GM23338 (cell line): ENCODE measurements around the gene SPATS1. TPM values are rescaled to one million over a fixed set of nuclear protein-coding genes. Genes with fewer than 3 reads are reported as not detected.
A peak's percentile ranks its signal among the peaks of the same experiment; 100 is the strongest.
"Not testable (repeated sequence)": the region's sequence is repeated elsewhere in the genome, so short reads cannot be mapped to it uniquely, and the experiment has no call there.

Experiments
- ATAC-seq: fragments of 200-7000 bp; cut with Tn5 transposase; 3 replicates; pipeline ENCODE4 v1.9.1; 2020
- DNase-seq: peaks from one replicate; pipeline ENCODE4 v3.0.0-alpha.2; 2015; ENCODE audit warnings: low spot score
- H2AFZ ChIP-seq: fragments of 200-600 bp; sonication (generic); 2 replicates; pipeline ENCODE4 v1.8.0; 2016; ENCODE audit warnings: antibody characterized with exemption, mild to moderate bottlenecking, moderate library complexity
- H3F3A ChIP-seq: fragments of 200-600 bp; sonication (generic); replicated peaks from 2 replicates; pipeline ENCODE4 v1.8.0; 2017; ENCODE audit warnings: antibody characterized with exemption, mixed run types, low read depth
- H3K27ac ChIP-seq: fragments of 200-600 bp; sonication (generic); 2 replicates; pipeline ENCODE4 v1.6.1; 2016; ENCODE audit warnings: low read depth
- H3K27me3 ChIP-seq: fragments of 200-600 bp; sonication (generic); 2 replicates; pipeline ENCODE4 v1.8.0; 2016; ENCODE audit warnings: mild to moderate bottlenecking, mixed run types, moderate library complexity; ENCODE audit not compliant: insufficient read depth
- H3K36me3 ChIP-seq: fragments of 200-600 bp; sonication (generic); 2 replicates; pipeline ENCODE4 v1.8.0; 2016; ENCODE audit warnings: mild to moderate bottlenecking; ENCODE audit not compliant: insufficient read depth
- H3K4me1 ChIP-seq: fragments of 200-600 bp; sonication (generic); 2 replicates; pipeline ENCODE4 v1.8.0; 2016; ENCODE audit warnings: mild to moderate bottlenecking, moderate library complexity; ENCODE audit not compliant: insufficient read depth
- H3K4me2 ChIP-seq: fragments of 200-600 bp; sonication (generic); 2 replicates; pipeline ENCODE4 v1.7.1; 2017; ENCODE audit warnings: mixed run types
- H3K4me3 ChIP-seq: fragments of 200-600 bp; sonication (generic); 2 replicates; pipeline ENCODE4 v1.6.1; 2016; ENCODE audit warnings: mixed run types
- H3K79me2 ChIP-seq: fragments of 200-600 bp; sonication (generic); replicated peaks from 2 replicates; pipeline ENCODE4 v1.8.0; 2017; ENCODE audit warnings: mild to moderate bottlenecking; ENCODE audit not compliant: insufficient read depth
- H3K9me2 ChIP-seq: fragments of 200-600 bp; sonication (generic); 2 replicates; pipeline ENCODE4 v1.8.0; 2017; ENCODE audit not compliant: insufficient read depth
- H4K20me1 ChIP-seq: fragments of 200-600 bp; sonication (generic); replicated peaks from 2 replicates; pipeline ENCODE4 v1.8.0; 2017; ENCODE audit warnings: mild to moderate bottlenecking; ENCODE audit not compliant: insufficient read depth
- H3K27ac Mint-ChIP-seq: 2 replicates; pipeline ENCODE4 v1.8.0; 2020; ENCODE audit warnings: inconsistent platforms, mild to moderate bottlenecking, moderate library complexity, mixed read lengths
- H3K27me3 Mint-ChIP-seq: 3 replicates; pipeline ENCODE4 v1.8.0; 2022; ENCODE audit warnings: low read depth, mild to moderate bottlenecking, moderate library complexity, mixed read lengths, inconsistent platforms; ENCODE audit not compliant: insufficient read depth, poor library complexity
- H3K36me3 Mint-ChIP-seq: 3 replicates; pipeline ENCODE4 v1.8.0; 2021; ENCODE audit warnings: low read depth, mild to moderate bottlenecking, inconsistent platforms, moderate library complexity, mixed read lengths
- H3K4me1 Mint-ChIP-seq: 3 replicates; pipeline ENCODE4 v1.8.0; 2020; ENCODE audit warnings: mild to moderate bottlenecking, inconsistent platforms, mixed read lengths
- H3K4me3 Mint-ChIP-seq: 3 replicates; pipeline ENCODE4 v1.8.0; 2021; ENCODE audit warnings: moderate library complexity, mild to moderate bottlenecking, inconsistent platforms, mixed read lengths
- H3K9me3 Mint-ChIP-seq: 3 replicates; pipeline ENCODE4 v1.8.0; 2020; ENCODE audit warnings: moderate library complexity, mild to moderate bottlenecking, inconsistent platforms, mixed read lengths
- CREB1 ChIP-seq: fragments of 250-450 bp; sonication (Bioruptor Pico); IDR thresholded peaks from 2 replicates; pipeline ENCODE4 v1.5.0; 2020; ENCODE audit warnings: low read depth, mild to moderate bottlenecking, moderate library complexity
- EZH2 ChIP-seq: fragments of 200-600 bp; sonication (generic); IDR thresholded peaks from one replicate; pipeline ENCODE4 v1.8.0; 2017; ENCODE audit warnings: antibody characterized with exemption, mild to moderate bottlenecking, low read depth; ENCODE audit not compliant: unreplicated experiment
- EZH2phosphoT487 ChIP-seq: fragments of 200-600 bp; sonication (generic); IDR thresholded peaks from one replicate; pipeline ENCODE4 v1.8.1; 2018; ENCODE audit warnings: antibody characterized with exemption; ENCODE audit not compliant: unreplicated experiment
- JUNB ChIP-seq: IDR thresholded peaks from one replicate; pipeline ENCODE4 v1.6.1; 2016; ENCODE audit warnings: antibody characterized with exemption; ENCODE audit not compliant: unreplicated experiment
- NANOG ChIP-seq: IDR thresholded peaks from 2 replicates; pipeline ENCODE4 v1.6.1; 2016; ENCODE audit warnings: antibody characterized with exemption, borderline replicate concordance
- POLR2AphosphoS5 ChIP-seq: IDR thresholded peaks from 2 replicates; pipeline ENCODE4 v1.6.1; 2016; ENCODE audit warnings: antibody characterized with exemption, low read depth
- STAT1 ChIP-seq: IDR thresholded peaks from one replicate; pipeline ENCODE4 v1.6.1; 2016; ENCODE audit warnings: antibody characterized with exemption; ENCODE audit not compliant: unreplicated experiment
- ZNF114 ChIP-seq: fragments of 250-450 bp; sonication (Bioruptor Pico); IDR thresholded peaks from 2 replicates; pipeline ENCODE4 v1.5.0; 2020; ENCODE audit warnings: mild to moderate bottlenecking, moderate library complexity
- ZNF331 ChIP-seq: fragments of 250-450 bp; sonication (Bioruptor Pico); IDR thresholded peaks from 2 replicates; pipeline ENCODE4 v1.5.0; 2020; ENCODE audit warnings: low read depth, mild to moderate bottlenecking, moderate library complexity
- polyA plus RNA-seq: library from polyadenylated mRNA; unstranded; fragments of >200 nt; fragmentation: Nextera tagmentation; extraction: Ambion mirVana; gene quantifications from 2 replicates; pipeline ENCODE4 v1.2.1, GENCODE V29; 2016
- total RNA-seq: library from RNA; depleted of rRNA; stranded (reverse); fragments of >200 nt; shearing (Covaris generic); gene quantifications from 2 replicates; pipeline ENCODE4 v1.2.3, GENCODE V29; 2014
- TF ChIP-seq, protein P1 (sequence below): fragments of 250-450 bp; sonication (Bioruptor Pico); IDR thresholded peaks from 2 replicates; pipeline ENCODE4 v1.5.0; 2020; ENCODE audit warnings: mild to moderate bottlenecking, moderate library complexity
- TF ChIP-seq, protein P2 (sequence below): IDR thresholded peaks from one replicate; pipeline ENCODE4 v1.6.1; 2018; ENCODE audit warnings: antibody characterized with exemption; ENCODE audit not compliant: unreplicated experiment
- TF ChIP-seq, protein P3 (sequence below): IDR thresholded peaks from 2 replicates; pipeline ENCODE4 v1.6.1; 2016; ENCODE audit warnings: antibody characterized with exemption

The SPATS1 gene
- total and polyA plus RNA-seq, 2 experiments from 2014 or later: not detected

DNA sequence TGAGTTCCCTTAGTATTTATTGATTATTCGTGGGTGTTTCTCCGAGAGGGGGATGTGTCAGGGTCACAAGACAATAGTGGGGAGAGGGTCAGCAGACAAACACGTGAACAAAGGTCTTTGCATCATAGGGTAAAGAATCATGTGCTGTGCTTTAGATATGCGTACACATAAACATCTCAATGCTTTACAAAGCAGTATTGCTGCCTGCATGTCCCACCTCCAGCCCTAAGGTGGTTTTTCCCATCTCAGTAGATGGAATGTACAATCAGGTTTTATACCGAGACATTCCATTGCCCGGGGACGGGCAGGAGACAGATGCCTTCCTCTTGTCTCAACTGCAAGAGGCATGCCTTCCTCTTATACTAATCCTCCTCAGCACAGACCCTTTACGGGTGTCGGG is 14.2 kb upstream of the SPATS1 start:
- not testable (repeated sequence) for H3K9me2 ChIP-seq, H3F3A ChIP-seq, H4K20me1 ChIP-seq, H3K27ac Mint-ChIP-seq, H3K27me3 Mint-ChIP-seq, H3K9me3 Mint-ChIP-seq, H3K36me3 ChIP-seq, ATAC-seq, H2AFZ ChIP-seq, H3K36me3 Mint-ChIP-seq, H3K27ac ChIP-seq, H3K79me2 ChIP-seq, H3K27me3 ChIP-seq
- Mint-ChIP-seq H3K4me3 (peak overlapping the region; percentile 53), H3K4me1 (peaks cover 18% of the 10 kb centered on the region)
- DNase-seq: peak; percentile 36
- H3K4me1 ChIP-seq: peaks cover 24% of the 10 kb centered on the region
- H3K4me3 ChIP-seq: 0 out of 2 replicates have a peak overlapping the region, but pooled peaks have one; percentile 12
- peak overlapping the region; percentile 39 for H3K4me2 ChIP-seq

DNA sequence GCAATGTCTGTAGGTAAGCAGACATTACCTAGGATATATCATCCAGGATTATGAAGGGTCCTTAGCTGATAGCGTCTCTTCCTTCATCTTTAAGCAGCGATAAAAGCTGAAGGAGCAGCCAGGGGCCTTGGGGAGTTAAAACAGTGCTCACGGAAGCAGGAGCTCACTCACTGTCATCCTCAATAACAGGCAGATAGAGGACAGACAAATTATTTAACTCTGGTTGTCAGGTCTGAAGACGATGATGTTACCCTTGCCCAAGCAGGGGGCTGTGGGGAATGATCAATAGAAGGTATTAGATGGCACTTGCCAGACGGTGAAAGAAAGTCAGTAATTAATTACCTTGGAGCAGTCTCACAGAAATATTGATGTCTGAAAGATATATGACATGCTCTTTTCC is 12.6 kb upstream of the SPATS1 start:
- Histone ChIP-seq H3K27ac (no peak overlapping the region), H2AFZ (peak overlapping the region; percentile 56; the same call in 1 of the 2 replicates), H3K4me2 (no peak overlapping the region), H3F3A (no peaks in the 10 kb centered on the region), H3K4me1 (peaks cover 24% of the 10 kb centered on the region), H4K20me1 (no peaks in the 10 kb centered on the region), H3K4me3 (no peak overlapping the region), H3K9me2 (0 out of 2 replicates have a peak, but pooled peaks cover 7% of the 10 kb centered on the region), H3K36me3 (no peaks in the 10 kb centered on the region), H3K79me2 (no peaks in the 10 kb centered on the region), H3K27me3 (no peaks in the 10 kb centered on the region)
- H3K4me1 Mint-ChIP-seq: peaks cover 18% of the 10 kb centered on the region
- no peak for ATAC-seq
- DNase-seq: no peak
- no peak overlapping the region for H3K27ac Mint-ChIP-seq
- H3K9me3 Mint-ChIP-seq: no peaks in the 10 kb centered on the region
- H3K36me3 Mint-ChIP-seq: no peaks in the 10 kb centered on the region
- peaks cover 4% of the 10 kb centered on the region for H3K27me3 Mint-ChIP-seq
- no peak overlapping the region for H3K4me3 Mint-ChIP-seq
- no peak for TF ChIP-seq ZNF114 (CRISPR knock-in tag)
- TF ChIP-seq POLR2AphosphoS5: no peak
- no peak for TF ChIP-seq ZNF331 (CRISPR knock-in tag)
- TF ChIP-seq EZH2phosphoT487: no peak
- no peak for TF ChIP-seq CREB1
- TF ChIP-seq JUNB: no peak
- no peak for TF ChIP-seq NANOG
- no peak for TF ChIP-seq EZH2
- TF ChIP-seq, protein P1, sequence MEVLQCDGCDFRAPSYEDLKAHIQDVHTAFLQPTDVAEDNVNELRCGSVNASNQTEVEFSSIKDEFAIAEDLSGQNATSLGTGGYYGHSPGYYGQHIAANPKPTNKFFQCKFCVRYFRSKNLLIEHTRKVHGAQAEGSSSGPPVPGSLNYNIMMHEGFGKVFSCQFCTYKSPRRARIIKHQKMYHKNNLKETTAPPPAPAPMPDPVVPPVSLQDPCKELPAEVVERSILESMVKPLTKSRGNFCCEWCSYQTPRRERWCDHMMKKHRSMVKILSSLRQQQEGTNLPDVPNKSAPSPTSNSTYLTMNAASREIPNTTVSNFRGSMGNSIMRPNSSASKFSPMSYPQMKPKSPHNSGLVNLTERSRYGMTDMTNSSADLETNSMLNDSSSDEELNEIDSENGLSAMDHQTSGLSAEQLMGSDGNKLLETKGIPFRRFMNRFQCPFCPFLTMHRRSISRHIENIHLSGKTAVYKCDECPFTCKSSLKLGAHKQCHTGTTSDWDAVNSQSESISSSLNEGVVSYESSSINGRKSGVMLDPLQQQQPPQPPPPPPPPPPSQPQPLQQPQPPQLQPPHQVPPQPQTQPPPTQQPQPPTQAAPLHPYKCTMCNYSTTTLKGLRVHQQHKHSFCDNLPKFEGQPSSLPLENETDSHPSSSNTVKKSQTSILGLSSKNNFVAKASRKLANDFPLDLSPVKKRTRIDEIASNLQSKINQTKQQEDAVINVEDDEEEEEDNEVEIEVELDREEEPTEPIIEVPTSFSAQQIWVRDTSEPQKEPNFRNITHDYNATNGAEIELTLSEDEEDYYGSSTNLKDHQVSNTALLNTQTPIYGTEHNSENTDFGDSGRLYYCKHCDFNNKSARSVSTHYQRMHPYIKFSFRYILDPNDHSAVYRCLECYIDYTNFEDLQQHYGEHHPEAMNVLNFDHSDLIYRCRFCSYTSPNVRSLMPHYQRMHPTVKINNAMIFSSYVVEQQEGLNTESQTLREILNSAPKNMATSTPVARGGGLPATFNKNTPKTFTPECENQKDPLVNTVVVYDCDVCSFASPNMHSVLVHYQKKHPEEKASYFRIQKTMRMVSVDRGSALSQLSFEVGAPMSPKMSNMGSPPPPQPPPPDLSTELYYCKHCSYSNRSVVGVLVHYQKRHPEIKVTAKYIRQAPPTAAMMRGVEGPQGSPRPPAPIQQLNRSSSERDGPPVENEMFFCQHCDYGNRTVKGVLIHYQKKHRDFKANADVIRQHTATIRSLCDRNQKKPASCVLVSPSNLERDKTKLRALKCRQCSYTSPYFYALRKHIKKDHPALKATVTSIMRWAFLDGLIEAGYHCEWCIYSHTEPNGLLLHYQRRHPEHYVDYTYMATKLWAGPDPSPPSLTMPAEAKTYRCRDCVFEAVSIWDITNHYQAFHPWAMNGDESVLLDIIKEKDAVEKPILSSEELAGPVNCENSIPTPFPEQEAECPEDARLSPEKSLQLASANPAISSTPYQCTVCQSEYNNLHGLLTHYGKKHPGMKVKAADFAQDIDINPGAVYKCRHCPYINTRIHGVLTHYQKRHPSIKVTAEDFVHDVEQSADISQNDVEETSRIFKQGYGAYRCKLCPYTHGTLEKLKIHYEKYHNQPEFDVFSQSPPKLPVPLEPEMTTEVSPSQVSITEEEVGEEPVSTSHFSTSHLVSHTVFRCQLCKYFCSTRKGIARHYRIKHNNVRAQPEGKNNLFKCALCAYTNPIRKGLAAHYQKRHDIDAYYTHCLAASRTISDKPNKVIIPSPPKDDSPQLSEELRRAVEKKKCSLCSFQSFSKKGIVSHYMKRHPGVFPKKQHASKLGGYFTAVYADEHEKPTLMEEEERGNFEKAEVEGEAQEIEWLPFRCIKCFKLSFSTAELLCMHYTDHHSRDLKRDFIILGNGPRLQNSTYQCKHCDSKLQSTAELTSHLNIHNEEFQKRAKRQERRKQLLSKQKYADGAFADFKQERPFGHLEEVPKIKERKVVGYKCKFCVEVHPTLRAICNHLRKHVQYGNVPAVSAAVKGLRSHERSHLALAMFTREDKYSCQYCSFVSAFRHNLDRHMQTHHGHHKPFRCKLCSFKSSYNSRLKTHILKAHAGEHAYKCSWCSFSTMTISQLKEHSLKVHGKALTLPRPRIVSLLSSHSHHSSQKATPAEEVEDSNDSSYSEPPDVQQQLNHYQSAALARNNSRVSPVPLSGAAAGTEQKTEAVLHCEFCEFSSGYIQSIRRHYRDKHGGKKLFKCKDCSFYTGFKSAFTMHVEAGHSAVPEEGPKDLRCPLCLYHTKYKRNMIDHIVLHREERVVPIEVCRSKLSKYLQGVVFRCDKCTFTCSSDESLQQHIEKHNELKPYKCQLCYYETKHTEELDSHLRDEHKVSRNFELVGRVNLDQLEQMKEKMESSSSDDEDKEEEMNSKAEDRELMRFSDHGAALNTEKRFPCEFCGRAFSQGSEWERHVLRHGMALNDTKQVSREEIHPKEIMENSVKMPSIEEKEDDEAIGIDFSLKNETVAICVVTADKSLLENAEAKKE (CRISPR knock-in tag): no peak
- TF ChIP-seq, protein P2, sequence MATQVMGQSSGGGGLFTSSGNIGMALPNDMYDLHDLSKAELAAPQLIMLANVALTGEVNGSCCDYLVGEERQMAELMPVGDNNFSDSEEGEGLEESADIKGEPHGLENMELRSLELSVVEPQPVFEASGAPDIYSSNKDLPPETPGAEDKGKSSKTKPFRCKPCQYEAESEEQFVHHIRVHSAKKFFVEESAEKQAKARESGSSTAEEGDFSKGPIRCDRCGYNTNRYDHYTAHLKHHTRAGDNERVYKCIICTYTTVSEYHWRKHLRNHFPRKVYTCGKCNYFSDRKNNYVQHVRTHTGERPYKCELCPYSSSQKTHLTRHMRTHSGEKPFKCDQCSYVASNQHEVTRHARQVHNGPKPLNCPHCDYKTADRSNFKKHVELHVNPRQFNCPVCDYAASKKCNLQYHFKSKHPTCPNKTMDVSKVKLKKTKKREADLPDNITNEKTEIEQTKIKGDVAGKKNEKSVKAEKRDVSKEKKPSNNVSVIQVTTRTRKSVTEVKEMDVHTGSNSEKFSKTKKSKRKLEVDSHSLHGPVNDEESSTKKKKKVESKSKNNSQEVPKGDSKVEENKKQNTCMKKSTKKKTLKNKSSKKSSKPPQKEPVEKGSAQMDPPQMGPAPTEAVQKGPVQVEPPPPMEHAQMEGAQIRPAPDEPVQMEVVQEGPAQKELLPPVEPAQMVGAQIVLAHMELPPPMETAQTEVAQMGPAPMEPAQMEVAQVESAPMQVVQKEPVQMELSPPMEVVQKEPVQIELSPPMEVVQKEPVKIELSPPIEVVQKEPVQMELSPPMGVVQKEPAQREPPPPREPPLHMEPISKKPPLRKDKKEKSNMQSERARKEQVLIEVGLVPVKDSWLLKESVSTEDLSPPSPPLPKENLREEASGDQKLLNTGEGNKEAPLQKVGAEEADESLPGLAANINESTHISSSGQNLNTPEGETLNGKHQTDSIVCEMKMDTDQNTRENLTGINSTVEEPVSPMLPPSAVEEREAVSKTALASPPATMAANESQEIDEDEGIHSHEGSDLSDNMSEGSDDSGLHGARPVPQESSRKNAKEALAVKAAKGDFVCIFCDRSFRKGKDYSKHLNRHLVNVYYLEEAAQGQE: no peak
- no peak for TF ChIP-seq STAT1
- TF ChIP-seq, protein P3, sequence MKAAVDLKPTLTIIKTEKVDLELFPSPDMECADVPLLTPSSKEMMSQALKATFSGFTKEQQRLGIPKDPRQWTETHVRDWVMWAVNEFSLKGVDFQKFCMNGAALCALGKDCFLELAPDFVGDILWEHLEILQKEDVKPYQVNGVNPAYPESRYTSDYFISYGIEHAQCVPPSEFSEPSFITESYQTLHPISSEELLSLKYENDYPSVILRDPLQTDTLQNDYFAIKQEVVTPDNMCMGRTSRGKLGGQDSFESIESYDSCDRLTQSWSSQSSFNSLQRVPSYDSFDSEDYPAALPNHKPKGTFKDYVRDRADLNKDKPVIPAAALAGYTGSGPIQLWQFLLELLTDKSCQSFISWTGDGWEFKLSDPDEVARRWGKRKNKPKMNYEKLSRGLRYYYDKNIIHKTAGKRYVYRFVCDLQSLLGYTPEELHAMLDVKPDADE: no peak
